Ovary (tissue), 9 donors: ENCODE results near the gene SH3BGRL3. TPM values are rescaled to one million over a fixed set of nuclear protein-coding genes. Genes with fewer than 3 reads are reported as not detected.

ENCODE experiments used
- DNase-seq, 5 donors: peaks; one replicate each; pipeline ENCODE4 v3.0.0-alpha.2; 2019 to 2020
- H3K27ac ChIP-seq, 2 donors: fragments of 200-600 bp; one replicate each; pipeline versions ENCODE4 v1.5.1 to v1.8.0; 2019 to 2022
- H3K27me3 ChIP-seq: fragments of 200-600 bp; one replicate; pipeline ENCODE4 v1.8.0; 2022
- H3K36me3 ChIP-seq: fragments of 200-600 bp; sonication (generic); one replicate; pipeline ENCODE4 v1.5.1; 2019
- H3K4me1 ChIP-seq: one replicate; pipeline ENCODE4 v1.8.1; 2013; ENCODE audit warnings: mild to moderate bottlenecking, moderate library complexity; ENCODE audit not compliant: insufficient read depth
- H3K4me3 ChIP-seq: fragments of 200-600 bp; sonication (generic); one replicate; pipeline ENCODE4 v1.5.1; 2017
- H3K9me3 ChIP-seq, 2 donors: fragments of 200-600 bp in 1 of 2; sonication (generic) in 1 of 2; one replicate each; pipeline versions ENCODE4 v1.5.1 to v1.8.1; 2013 to 2019; ENCODE audit warnings: mild to moderate bottlenecking in 1 of 2, moderate library complexity in 1 of 2
- EP300 ChIP-seq: sonication (generic); formaldehyde crosslinking; IDR thresholded peaks from one replicate; pipeline ENCODE4 v1.6.1; 2017; ENCODE audit warnings: antibody characterized with exemption
- POLR2A ChIP-seq: fragments of 450-650 bp; IDR thresholded peaks from one replicate; pipeline ENCODE4 v1.6.1; 2017; ENCODE audit warnings: antibody characterized with exemption, mild to moderate bottlenecking, moderate library complexity
- WGBS, 3 donors: extraction: QIAGEN DNeasy Blood & Tissue Kit in 1 of 3; methylation state at CpG; one replicate each; pipeline versions ENCODE4 v1.1.5 to v1.1.7; 2013 to 2017; 5-methylcytosine and 5-hydroxymethylcytosine counted together
- intact Hi-C, 4 donors: fragments of 100-400 bp; cut with DNase I; formaldehyde crosslinking; loops; one replicate each; pipeline versions ENCODE4 v1.11.0 to v1.15.1; 2022 to 2023
- polyA plus RNA-seq, 2 donors: library from polyadenylated mRNA; stranded (reverse); fragments of 200-250 nt in 1 of 2; fragments of 350-450 nt in 1 of 2; fragmentation: Illumina TruSeq in 1 of 2; extraction: RNeasy Lipid Tissue Mini Kit (QIAGEN cat#74804) in 1 of 2; gene quantifications; one replicate each; pipeline ENCODE4 v1.2.3, GENCODE V29; 2013 to 2014
- total RNA-seq, 7 donors: library from RNA; depleted of rRNA in 2 of 7; stranded (reverse); fragments of >200 nt in 2 of 7; fragmentation: NEBNext Ultra II Directional in 3 of 7; extraction: Animal tissue kit (Norgen Biotek cat#: 25700) in 3 of 7; gene quantifications; one replicate each; pipeline versions ENCODE4 v1.1.0 to v1.2.4, GENCODE V29; 2016 to 2023
- TF ChIP-seq, protein P1 (sequence below), 3 donors: fragments of 450-650 bp in 2 of 3; fragments of 200-600 bp in 1 of 3; IDR thresholded peaks; one replicate each; pipeline versions ENCODE4 v1.5.1 to v1.8.0; 2016 to 2022; ENCODE audit warnings: antibody characterized with exemption in 3 of 3, mild to moderate bottlenecking in 1 of 3
- donor health status: DM: no; HTN: no; CAD: no; lungs with moderate emphysema.
- donor health status: DM: no; HTN: no; CAD: no.
- donor health status: Bipolar disorder and iron deficiency.
- donor health status: DM: yes; HTN: yes; CAD: no.
- donor health status: DM: no; HTN: no; CAD: no.
- donor health status: DM: yes; HTN: yes; CAD: no.

The SH3BGRL3 gene
- total and polyA plus RNA-seq, 9 donors, result 18.6 to 242 (median 58.3) TPM

DNA sequence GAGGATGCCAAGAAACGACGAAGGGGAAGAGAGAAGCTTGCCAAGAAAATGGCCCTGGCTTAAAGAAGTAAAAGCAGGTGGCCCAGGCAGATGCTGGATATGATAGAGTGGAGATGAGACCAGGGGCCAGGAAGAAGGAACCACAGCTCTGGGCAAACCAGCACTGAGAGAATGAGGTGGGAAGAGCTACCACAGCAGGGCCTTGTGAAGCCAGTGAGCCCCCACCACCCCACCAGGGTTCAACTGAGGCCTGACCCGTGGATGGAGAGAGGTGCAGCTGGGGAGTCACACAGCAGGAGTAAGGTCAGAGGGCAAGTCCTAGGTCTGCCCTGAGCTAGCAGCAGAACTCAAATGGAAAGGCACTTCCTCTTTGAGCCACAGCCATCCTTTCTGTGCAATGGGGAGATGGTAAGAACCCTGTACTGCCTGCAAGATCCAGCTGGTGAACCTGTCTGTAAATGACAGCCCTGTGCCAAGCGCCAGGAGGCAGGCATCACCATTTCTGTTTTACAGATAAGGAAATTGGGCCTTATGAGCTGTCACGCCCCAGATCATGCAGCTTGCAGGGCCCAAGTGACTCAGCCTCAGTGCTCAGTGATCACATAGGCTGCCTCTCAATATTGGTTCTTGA, 8.5 kb downstream of the SH3BGRL3 start:
- WGBS, 3 donors, result 57 to 66% (median 61%) methylated on average over 5 of the region's 5 CpGs
- Histone ChIP-seq H3K9me3 (no peaks in the 10 kb centered on the region), H3K27me3 (no peaks in the 10 kb centered on the region), H3K4me3 (no peak overlapping the region), H3K27ac (no peak overlapping the region), H3K36me3 (no peaks in the 10 kb centered on the region), H3K4me1 (no peaks in the 10 kb centered on the region)
- intact Hi-C loops, result no loop called here
- TF ChIP-seq POLR2A, result no peak
- no peak for TF ChIP-seq EP300
- TF ChIP-seq, protein P1, sequence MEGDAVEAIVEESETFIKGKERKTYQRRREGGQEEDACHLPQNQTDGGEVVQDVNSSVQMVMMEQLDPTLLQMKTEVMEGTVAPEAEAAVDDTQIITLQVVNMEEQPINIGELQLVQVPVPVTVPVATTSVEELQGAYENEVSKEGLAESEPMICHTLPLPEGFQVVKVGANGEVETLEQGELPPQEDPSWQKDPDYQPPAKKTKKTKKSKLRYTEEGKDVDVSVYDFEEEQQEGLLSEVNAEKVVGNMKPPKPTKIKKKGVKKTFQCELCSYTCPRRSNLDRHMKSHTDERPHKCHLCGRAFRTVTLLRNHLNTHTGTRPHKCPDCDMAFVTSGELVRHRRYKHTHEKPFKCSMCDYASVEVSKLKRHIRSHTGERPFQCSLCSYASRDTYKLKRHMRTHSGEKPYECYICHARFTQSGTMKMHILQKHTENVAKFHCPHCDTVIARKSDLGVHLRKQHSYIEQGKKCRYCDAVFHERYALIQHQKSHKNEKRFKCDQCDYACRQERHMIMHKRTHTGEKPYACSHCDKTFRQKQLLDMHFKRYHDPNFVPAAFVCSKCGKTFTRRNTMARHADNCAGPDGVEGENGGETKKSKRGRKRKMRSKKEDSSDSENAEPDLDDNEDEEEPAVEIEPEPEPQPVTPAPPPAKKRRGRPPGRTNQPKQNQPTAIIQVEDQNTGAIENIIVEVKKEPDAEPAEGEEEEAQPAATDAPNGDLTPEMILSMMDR (IDR thresholded peaks at IDR 0.05), result no peak
- no peak for DNase-seq

DNA sequence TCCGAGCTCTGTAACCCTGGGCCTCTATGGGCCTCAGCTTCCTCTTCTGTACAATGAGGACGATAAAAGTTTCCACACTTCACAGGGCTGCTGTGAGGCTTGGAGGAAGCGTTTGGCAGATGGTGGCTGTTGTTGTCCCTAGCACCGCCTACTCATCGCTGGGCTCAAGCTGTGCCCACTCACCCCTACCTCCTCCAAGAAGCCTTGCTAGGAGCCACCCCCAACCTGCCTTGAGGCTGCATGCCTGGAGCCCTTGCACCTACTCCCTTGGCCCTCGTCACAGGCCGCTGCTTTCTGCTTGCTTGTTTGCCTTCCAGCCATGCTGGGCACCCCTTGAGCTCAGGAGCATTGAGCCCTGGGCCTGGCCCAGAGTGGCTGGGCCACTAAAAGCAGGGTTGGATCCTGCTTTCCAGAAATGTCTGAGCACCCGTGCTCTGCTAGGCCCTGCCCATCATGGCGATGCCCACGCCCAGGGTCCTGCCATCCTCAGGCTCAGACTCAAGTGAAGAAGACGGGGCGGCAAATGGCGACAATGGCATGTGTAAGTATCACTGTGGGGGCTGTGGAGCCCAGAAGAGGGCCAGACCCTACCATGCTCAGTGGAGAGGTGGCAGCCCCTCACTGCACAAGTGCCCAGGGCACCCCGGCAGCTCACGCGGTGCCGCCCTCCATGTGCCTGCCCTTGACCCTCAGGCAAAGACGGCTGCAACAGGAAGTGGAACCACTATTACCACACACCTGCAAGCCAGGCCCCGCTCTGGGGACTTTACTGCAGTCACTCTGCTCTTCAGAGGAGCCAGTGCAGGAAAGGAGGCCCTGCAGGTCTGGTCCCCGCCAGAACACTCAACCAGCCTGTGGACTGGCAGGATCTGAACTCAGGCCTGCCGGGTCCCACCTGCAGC, 9.5 kb downstream of the SH3BGRL3 start:
- Histone ChIP-seq H3K36me3 (no peaks in the 10 kb centered on the region), H3K4me1 (no peaks in the 10 kb centered on the region), H3K27me3 (no peaks in the 10 kb centered on the region), H3K4me3 (no peak overlapping the region), H3K9me3 (no peaks in the 10 kb centered on the region), H3K27ac (no peak overlapping the region)
- WGBS, 3 donors, result 83 to 89% (median 86%) methylated on average over 21 of the region's 21 CpGs
- TF ChIP-seq EP300, result no peak
- TF ChIP-seq POLR2A, result no peak
- TF ChIP-seq, protein P1 (IDR thresholded peaks at IDR 0.05), result no peak
- intact Hi-C loops, result no loop called here
- DNase-seq, result no peak

- intact Hi-C loops, result no loop called here
- WGBS, 3 donors, result 79 to 83% (median 80%) methylated on average over 11 of the region's 11 CpGs
- Histone ChIP-seq H3K4me3 (no peak overlapping the region), H3K9me3 (no peaks in the 10 kb centered on the region), H3K36me3 (no peaks in the 10 kb centered on the region), H3K27ac (no peak overlapping the region), H3K4me1 (no peaks in the 10 kb centered on the region), H3K27me3 (no peaks in the 10 kb centered on the region)
- no peak for DNase-seq
- TF ChIP-seq, protein P1 (IDR thresholded peaks at IDR 0.05), result no peak
- TF ChIP-seq EP300, result no peak
- no peak for TF ChIP-seq POLR2A
These were observed 10.4 kb downstream of the SH3BGRL3 start for GRCh38 chr1:26290122-26290881.

DNA sequence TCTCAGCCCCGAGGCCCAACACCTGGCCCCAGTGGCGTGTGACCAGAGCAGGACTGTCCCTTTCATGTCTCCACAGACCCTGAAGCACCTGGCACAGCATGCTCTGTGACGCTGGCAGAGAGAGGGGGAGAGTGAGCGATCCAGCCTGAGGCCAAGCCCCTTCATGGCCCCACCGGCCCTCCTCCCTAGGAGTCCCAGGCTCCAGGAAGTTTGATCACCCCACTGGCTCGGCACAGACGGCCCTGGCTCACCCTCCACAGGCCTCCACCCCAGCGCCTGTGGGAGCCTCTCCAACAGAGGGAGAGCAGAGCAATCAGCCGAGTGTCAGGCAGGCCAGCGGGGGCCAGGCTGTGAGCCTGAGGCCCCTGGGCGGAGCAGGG, 11.0 kb downstream of the SH3BGRL3 start:
- TF ChIP-seq POLR2A (no peak), EP300 (no peak)
- TF ChIP-seq, protein P1 (IDR thresholded peaks at IDR 0.05), result no peak
- no peaks in the 10 kb centered on the region for H3K27me3 ChIP-seq
- H3K36me3 ChIP-seq, result no peaks in the 10 kb centered on the region
- H3K9me3 ChIP-seq, result no peaks in the 10 kb centered on the region
- H3K27ac ChIP-seq, result no peak overlapping the region
- H3K4me1 ChIP-seq, result no peaks in the 10 kb centered on the region
- DNase-seq, result no peak
- 65 to 85% (median 79%) methylated on average over 11 of the region's 11 CpGs for WGBS, 3 donors
- no peak overlapping the region for H3K4me3 ChIP-seq
- intact Hi-C loops, result no loop called here
